K562 (cell line): ENCODE data around the gene WASF2. TPM values are rescaled to one million over a fixed set of nuclear protein-coding genes. Genes with fewer than 3 reads are reported as not detected.

Source experiments
- ADNP ChIP-seq: fragments of 200-800 bp; sonication (Bioruptor generic); IDR thresholded peaks from 2 replicates; pipeline ENCODE4 v1.6.1; 2016; ENCODE audit warnings: missing genetic modification characterization, missing compliant biosample characterization
- CBX1 ChIP-seq: sonication (generic); IDR thresholded peaks from 2 replicates; pipeline ENCODE4 v1.6.1; 2016; ENCODE audit warnings: antibody characterized with exemption, low read depth, mild to moderate bottlenecking
- CBX3 ChIP-seq, 2 experiments: IDR thresholded peaks; 1 replicate in 1 of 2; 2 replicates in 1 of 2; pipeline ENCODE4 v1.6.1; 2012; ENCODE audit warnings: inconsistent platforms in 2 of 2, low read length in 2 of 2, borderline replicate concordance in 1 of 2, control low read depth in 1 of 2
- CC2D1A ChIP-seq: fragments of 450-650 bp; IDR thresholded peaks from 2 replicates; pipeline ENCODE4 v1.6.1; 2017; ENCODE audit warnings: mild to moderate bottlenecking
- CCNT2 ChIP-seq: IDR thresholded peaks from 2 replicates; pipeline ENCODE4 v1.6.1; 2011; ENCODE audit warnings: borderline replicate concordance, low read depth, mild to moderate bottlenecking, moderate library complexity, mixed read lengths, low read length; ENCODE audit not compliant: insufficient read length; ENCODE audit errors: extremely low read depth
- DPF2 ChIP-seq: fragments of 450-650 bp; IDR thresholded peaks from 2 replicates; pipeline ENCODE4 v1.6.1; 2016
- EHMT2 ChIP-seq: fragments of 450-650 bp; IDR thresholded peaks from 2 replicates; pipeline ENCODE4 v1.6.1; 2018; ENCODE audit warnings: antibody characterized with exemption
- ELF4 ChIP-seq: fragments of 450-650 bp; formaldehyde crosslinking; IDR thresholded peaks from 2 replicates; pipeline ENCODE4 v1.4.0; 2022; ENCODE audit warnings: missing genetic modification characterization
- HDAC2 ChIP-seq: fragments of 450-650 bp; IDR thresholded peaks from 2 replicates; pipeline ENCODE4 v1.6.1; 2016; ENCODE audit warnings: mild to moderate bottlenecking
- HDAC6 ChIP-seq: IDR thresholded peaks from 2 replicates; pipeline ENCODE4 v1.6.1; 2012; ENCODE audit warnings: low read depth, mild to moderate bottlenecking, control low read depth, inconsistent platforms, low read length, moderate library complexity
- HDGF ChIP-seq: fragments of 450-650 bp; IDR thresholded peaks from 2 replicates; pipeline ENCODE4 v1.6.1; 2016
- HEY1 ChIP-seq: fragments of 250-450 bp; sonication (Bioruptor Pico); IDR thresholded peaks from 2 replicates; pipeline ENCODE4 v1.5.0; 2020; ENCODE audit warnings: mild to moderate bottlenecking, moderate library complexity, borderline replicate concordance
- KDM1A ChIP-seq, 2 experiments: fragments of 450-650 bp; IDR thresholded peaks; 2 replicates each; pipeline ENCODE4 v1.6.1; 2016; ENCODE audit warnings: mild to moderate bottlenecking in 2 of 2
- NBN ChIP-seq: fragments of 450-650 bp; IDR thresholded peaks from 2 replicates; pipeline ENCODE4 v1.6.1; 2016; ENCODE audit warnings: low read depth, mild to moderate bottlenecking
- NFIC ChIP-seq: fragments of 450-650 bp; IDR thresholded peaks from 2 replicates; pipeline ENCODE4 v1.6.1; 2017; ENCODE audit warnings: mild to moderate bottlenecking, inconsistent platforms
- RBM25 ChIP-seq: fragments of 200-400 bp; formaldehyde crosslinking; IDR thresholded peaks from 2 replicates; pipeline ENCODE4 v1.6.1; 2018; ENCODE audit warnings: low read length, low read depth, moderate library complexity; ENCODE audit not compliant: severe bottlenecking
- RBM39 ChIP-seq: fragments of 200-400 bp; formaldehyde crosslinking; optimal IDR thresholded peaks from 2 replicates; pipeline ENCODE3; 2018; ENCODE audit warnings: low read depth, low read length
- SLC30A9 ChIP-seq: fragments of 250-450 bp; sonication (Bioruptor Pico); IDR thresholded peaks from 2 replicates; pipeline ENCODE4 v1.8.0; 2022; ENCODE audit warnings: mild to moderate bottlenecking, moderate library complexity
- SMARCA5 ChIP-seq: fragments of 450-650 bp; IDR thresholded peaks from 2 replicates; pipeline ENCODE4 v1.6.1; 2016
- SNRNP70 ChIP-seq: fragments of 200-400 bp; formaldehyde crosslinking; optimal IDR thresholded peaks from 2 replicates; pipeline ENCODE3; 2017; ENCODE audit warnings: low read depth, low read length
- SPI1 ChIP-seq: IDR thresholded peaks from 2 replicates; pipeline ENCODE4 v1.6.1; 2011; ENCODE audit warnings: low read depth, low read length, control low read depth, borderline replicate concordance
- WHSC1 ChIP-seq: IDR thresholded peaks from one replicate; pipeline ENCODE4 v1.6.1; 2012; ENCODE audit warnings: low read length, control low read depth, inconsistent platforms
- ZFP36 ChIP-seq: fragments of 150-350 bp; IDR thresholded peaks from 2 replicates; pipeline ENCODE4 v1.6.1; 2018; ENCODE audit warnings: low read length, low read depth; ENCODE audit not compliant: partially characterized antibody
- ZFPM2 ChIP-seq: fragments of 250-450 bp; sonication (Bioruptor Pico); IDR thresholded peaks from 2 replicates; pipeline ENCODE4 v1.5.1; 2022; ENCODE audit warnings: mild to moderate bottlenecking
- ZNF282 ChIP-seq: sonication (generic); formaldehyde crosslinking; IDR thresholded peaks from 2 replicates; pipeline ENCODE4 v1.8.1; 2023; ENCODE audit warnings: missing genetic modification reagents
- ZNF57 ChIP-seq: fragments of 450-650 bp; formaldehyde crosslinking; IDR thresholded peaks from 2 replicates; pipeline ENCODE4 v1.4.0; 2020; ENCODE audit warnings: mild to moderate bottlenecking, moderate library complexity
- ZNF583 ChIP-seq: fragments of 250-450 bp; sonication (Bioruptor Pico); IDR thresholded peaks from 2 replicates; pipeline ENCODE4 v1.4.0; 2020
- polyA plus RNA-seq, 8 experiments: library from polyadenylated mRNA; depleted of rRNA in 4 of 8; stranded (reverse) in 5 of 8; unstranded in 3 of 8; fragments of >200 nt; fragmentation: Nextera tagmentation in 2 of 8; fragmentation: Illumina TruSeq in 1 of 8; extraction: Ambion mirVana in 2 of 8; extraction: Trizol in 1 of 8; gene quantifications; 2 replicates each; pipeline versions ENCODE4 v1.2.1 to v1.2.3, GENCODE V29; 2011 to 2014; ENCODE audit warnings: inconsistent platforms in 1 of 8, missing spikeins in 1 of 8
- total RNA-seq, 7 experiments: library from RNA; depleted of rRNA in 6 of 7; stranded (reverse); fragments of >200 nt in 6 of 7; fragmentation: Illumina TruSeq in 2 of 7; extraction: Trizol in 2 of 7; gene quantifications; 2 replicates each; pipeline versions ENCODE4 v1.2.1 to v1.2.3, GENCODE V29; 2011 to 2021; ENCODE audit warnings: low replicate concordance in 1 of 7
- TF ChIP-seq, protein P1 (sequence below), 2 experiments: IDR thresholded peaks in 1 of 2; conservative IDR thresholded peaks in 1 of 2; 2 replicates each; pipeline ENCODE4 v1.6.1; 2016; ENCODE audit warnings: low read depth in 2 of 2, mild to moderate bottlenecking in 1 of 2, missing compliant biosample characterization in 1 of 2, missing genetic modification characterization in 1 of 2, moderate library complexity in 1 of 2

Gene WASF2
- total and polyA plus RNA-seq, 9 of the 15 experiments (the other 6 are each of a cell fraction or from before 2014, with no cell fraction given), result 8.2 to 163 (median 31.2) TPM

DNA sequence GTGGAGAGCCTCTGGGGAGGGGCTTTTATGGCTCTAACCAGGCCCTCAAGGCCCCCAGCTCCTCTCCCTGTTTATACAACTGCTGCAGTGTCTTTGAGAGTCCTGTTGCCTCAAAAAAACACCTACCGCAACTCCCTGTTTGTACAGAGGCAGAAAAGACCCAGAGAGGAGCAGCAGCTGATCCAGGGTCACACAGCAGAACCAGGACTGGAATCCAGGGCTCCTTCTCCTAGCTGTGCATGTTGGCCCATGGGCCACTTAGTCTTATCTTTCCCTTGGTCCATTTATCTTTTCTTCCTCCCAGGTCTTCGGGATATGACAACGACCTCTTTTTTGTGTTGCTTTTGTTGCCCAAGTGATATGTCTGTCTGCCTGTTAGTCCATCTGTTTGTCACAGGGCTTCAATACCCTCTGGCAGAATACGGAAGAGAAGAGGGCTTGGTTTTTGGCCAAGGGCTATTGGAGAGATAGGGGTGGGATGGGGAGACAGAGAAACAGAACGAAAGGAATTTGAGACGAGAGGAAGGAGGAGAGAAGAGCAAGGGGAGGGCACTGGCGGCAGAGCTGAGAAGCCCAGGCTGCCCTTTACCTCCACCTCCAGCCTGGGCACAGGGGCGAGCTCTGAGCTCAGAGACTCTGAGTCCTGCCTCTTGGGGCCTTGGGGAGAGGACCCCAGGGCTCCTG is 33.5 kb upstream of the WASF2 start (continued):
- TF ChIP-seq HDGF (peak; percentile 41; the same call in 1 of the 2 replicates), NBN (peak; percentile 32; the same call in 1 of the 2 replicates), HEY1 (CRISPR knock-in tag) (no peak), SLC30A9 (CRISPR knock-in tag) (no peak), HDAC2 (peak; percentile 91; the same call in 1 of the 2 replicates), SMARCA5 (peak; percentile 90), SPI1 (0 out of 2 replicates have a peak, but pooled peaks have one; percentile 5), ADNP (tag) (peak; percentile 94), ZFP36 (peak; percentile 94), HDAC6 (no peak), CCNT2 (no peak), SNRNP70 (no peak), RBM25 (peak; percentile 97), ZNF282 (no peak), ZNF57 (CRISPR knock-in tag) (0 out of 2 replicates have a peak, but pooled peaks have one; percentile 51), ZNF583 (CRISPR knock-in tag) (0 out of 2 replicates have a peak, but pooled peaks have one; percentile 38), RBM39 (peak; percentile 5), ELF4 (CRISPR knock-in tag) (peak; percentile 36; the same call in 1 of the 2 replicates), EHMT2 (0 out of 2 replicates have a peak, but pooled peaks have one; percentile 7), KDM1A (IDR thresholded peaks at IDR 0.05) (peak; percentile 89 to 94), ZFPM2 (no peak), CBX1 (peak; percentile 89; the same call in 1 of the 2 replicates), DPF2 (0 out of 2 replicates have a peak, but pooled peaks have one; percentile 38), CBX3 (IDR thresholded peaks at IDR 0.05; ENCODE audit: borderline replicate concordance in 1 of 2, low read length in 2 of 2) (0 out of 3 replicates have a peak, but pooled peaks of 1 of the 2 experiments have one; percentile 40), WHSC1 (no peak), NFIC (peak; percentile 12), CC2D1A (peak; percentile 62)
- TF ChIP-seq, protein P1, sequence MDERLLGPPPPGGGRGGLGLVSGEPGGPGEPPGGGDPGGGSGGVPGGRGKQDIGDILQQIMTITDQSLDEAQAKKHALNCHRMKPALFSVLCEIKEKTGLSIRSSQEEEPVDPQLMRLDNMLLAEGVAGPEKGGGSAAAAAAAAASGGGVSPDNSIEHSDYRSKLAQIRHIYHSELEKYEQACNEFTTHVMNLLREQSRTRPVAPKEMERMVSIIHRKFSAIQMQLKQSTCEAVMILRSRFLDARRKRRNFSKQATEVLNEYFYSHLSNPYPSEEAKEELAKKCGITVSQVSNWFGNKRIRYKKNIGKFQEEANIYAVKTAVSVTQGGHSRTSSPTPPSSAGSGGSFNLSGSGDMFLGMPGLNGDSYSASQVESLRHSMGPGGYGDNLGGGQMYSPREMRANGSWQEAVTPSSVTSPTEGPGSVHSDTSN (CRISPR knock-in tag; IDR thresholded peaks at IDR 0.05; ENCODE audit: low read depth), result no peak
- TF ChIP-seq, protein P1 (tag; conservative IDR thresholded peaks at IDR 0.05; ENCODE audit: low read depth), result peak; percentile 42; the same call in 1 of the 2 replicates
